Activated naive CD4-positive, alpha-beta T cell (primary cell): ENCODE measurements around the gene PTCD3.

ENCODE experiments used
- DNase-seq, 4 experiments: peaks; one replicate each; lab custom pipeline; 2025; lab: John Stamatoyannopoulos, UW

PTCD3 gene

GRCh38 chr2:86143926-86144685 lies 38.1 kb downstream of the PTCD3 start:
- DNase-seq, result no peak

DNA sequence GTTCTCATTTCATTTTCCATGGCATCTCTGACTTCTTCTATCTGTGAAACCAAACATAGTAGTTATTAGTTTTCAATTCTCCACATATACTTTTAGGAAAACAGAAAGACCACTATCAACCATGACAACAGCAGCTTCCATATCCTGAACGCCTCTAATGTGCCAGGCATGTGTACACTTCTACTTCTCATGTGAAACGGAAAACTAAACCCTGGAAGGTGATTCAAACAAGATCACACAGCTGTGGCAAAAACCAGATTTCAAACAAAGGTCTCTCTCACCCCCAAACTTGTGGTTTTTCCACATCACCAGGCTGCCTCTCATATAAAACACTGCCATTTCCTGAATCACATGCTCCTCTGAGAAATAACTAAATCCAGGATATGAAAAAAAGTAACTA lies 41.8 kb downstream of the PTCD3 start:
- DNase-seq, result no peak

GRCh38 chr2:86150502-86150901 lies 44.5 kb downstream of the PTCD3 start:
- no peak for DNase-seq

- DNase-seq, result no peak
Observed at GRCh38 chr2:86157009-86157556, 51.0 kb downstream of the PTCD3 start.

DNA sequence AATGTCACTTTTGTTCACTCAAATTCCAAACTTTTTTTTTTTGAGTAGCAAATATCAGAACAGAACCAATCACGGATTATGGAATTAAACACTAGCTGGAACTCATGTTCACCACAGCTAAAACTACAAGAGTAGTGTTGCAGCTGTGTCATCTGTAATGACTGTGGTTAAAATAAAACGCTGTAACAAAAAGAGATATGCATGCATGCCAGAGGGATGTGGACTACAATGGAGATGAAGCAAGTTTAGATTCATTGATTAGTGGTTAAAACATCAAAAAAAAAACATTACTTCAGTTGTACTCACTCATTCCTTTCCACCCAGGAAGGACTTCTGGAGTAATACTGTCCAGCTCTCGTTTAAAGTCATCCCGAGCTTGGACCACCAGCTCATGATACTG lies 52.3 kb downstream of the PTCD3 start:
- no peak for DNase-seq

GRCh38 chr2:86160156-86160952 lies 54.3 kb downstream of the PTCD3 start:
- DNase-seq, result no peak

GRCh38 chr2:86170449-86170848 lies 64.4 kb downstream of the PTCD3 start:
- no peak for DNase-seq

DNA sequence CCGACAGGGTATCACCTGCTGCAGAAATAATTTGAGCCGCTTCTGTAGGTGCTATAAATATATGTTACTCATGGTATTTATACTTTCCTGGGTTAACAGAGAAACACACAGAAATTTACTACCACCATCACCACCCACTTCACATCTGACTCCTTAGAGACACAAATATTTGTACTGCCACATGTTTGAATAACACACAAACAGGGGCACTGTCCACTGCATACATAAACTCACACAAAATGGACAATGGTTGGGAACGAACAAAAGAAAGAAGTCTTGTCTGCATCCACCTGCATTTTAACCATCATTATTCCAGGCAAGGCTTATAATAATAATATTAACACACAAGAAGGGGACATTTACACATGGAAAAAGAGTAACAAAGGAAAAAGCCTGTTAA lies 65.3 kb downstream of the PTCD3 start:
- DNase-seq, result no peak

DNA sequence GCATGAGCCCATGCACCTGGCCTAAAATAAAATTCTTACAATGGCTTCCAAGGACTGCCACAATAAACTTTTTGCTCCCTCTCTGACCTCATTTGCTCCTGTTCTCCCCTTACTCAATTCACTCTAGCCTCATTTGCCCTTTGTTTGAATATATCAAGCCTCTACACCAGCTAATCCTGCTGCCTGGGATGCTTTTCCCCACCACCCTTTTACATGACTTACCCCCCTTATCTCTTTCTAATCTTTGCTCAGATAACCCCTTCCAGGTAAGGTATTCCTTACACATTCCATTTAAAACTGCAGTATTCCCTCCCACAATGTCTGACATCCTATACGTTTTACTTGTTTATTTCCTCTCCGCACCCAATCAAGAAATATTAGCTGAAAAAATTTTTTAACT lies 66.6 kb downstream of the PTCD3 start:
- no peak for DNase-seq

DNA sequence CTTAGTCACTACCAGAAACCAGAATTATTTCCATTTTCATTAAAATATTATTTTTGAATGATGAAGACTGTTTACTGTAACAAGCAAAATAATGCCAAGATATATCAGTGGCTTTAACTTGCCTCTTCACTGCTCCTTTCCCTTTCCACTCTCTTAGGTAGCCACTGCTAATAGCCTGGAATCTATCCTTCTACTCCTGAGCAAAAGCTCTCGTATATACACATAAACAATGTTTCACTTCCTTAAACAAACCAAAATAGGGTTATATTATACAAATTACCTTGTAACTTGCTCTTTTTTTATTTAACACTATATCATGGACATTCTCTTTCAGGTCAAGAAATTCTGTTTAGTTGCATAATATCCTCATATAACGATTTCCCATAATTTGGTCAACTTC lies 68.4 kb downstream of the PTCD3 start:
- no peak for DNase-seq

DNA sequence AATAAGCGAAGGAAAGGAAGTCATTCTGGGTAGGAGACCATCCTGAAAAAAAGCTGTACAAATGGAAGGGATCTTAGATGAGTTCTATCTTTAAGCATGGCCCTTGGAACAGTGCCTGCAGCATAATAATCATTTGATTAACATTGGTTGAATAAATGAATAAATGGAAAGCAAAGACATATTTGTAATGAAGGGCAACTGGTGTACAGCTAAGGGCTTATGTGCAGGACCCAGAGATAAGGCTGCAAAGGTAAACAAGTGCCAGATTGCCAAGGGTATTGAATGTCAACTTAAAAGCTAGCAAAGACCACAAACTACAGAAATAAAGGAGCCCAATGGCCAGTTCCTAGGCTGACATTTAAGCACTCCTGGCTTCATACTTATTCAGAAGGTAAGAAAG lies 69.8 kb downstream of the PTCD3 start:
- DNase-seq, result no peak

DNA sequence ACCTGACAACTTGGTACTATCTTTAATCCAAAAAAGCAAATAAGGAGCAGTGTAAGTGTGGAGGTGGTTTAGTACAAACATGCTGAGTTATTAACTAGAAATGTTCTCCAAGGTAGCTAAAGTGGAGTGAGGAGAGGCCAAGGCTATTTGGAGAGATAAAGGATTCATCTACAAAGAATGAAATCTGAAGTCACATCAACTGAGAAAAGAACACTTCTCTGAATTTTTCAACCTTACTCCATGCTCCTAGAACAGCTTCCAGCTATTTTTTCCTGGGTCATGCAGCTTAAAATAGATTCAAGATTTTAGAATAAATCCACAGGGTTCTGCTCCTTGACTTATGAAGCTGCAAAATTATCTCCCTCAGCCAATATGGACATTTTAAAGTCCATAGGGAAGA lies 70.6 kb downstream of the PTCD3 start:
- DNase-seq, result no peak

DNA sequence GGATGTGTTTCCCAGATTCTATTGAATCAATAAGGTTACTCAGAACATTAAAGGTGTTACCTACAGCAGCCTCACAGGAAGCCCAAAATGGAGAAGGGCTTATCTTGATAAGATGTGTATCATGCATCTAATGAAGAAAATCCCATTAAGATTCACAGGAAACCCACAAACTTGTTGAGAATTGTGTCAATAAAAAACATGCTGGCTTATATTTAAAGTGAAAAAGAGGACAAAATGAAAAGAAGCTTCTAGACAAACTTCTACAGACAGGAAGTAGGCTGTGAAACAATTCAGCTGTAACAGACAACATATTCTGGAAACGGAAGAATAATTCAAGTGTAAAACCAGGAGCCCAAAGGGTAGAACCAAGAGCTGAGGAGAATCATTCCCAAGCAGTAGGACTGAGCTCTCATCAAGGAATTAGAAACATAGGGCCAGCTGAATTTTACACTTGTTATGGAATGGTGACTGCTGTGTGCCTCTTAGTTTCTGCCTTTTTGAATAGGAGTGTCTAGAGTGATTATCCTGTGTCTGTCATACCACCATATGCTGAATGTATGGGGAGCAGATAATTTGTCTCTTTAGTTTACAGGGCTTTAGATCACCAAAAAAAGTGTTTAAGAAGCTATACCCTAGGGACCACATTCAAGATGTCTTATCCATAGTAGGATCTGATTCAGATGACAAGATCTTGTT lies 79.6 kb downstream of the PTCD3 start:
- DNase-seq, result no peak

DNA sequence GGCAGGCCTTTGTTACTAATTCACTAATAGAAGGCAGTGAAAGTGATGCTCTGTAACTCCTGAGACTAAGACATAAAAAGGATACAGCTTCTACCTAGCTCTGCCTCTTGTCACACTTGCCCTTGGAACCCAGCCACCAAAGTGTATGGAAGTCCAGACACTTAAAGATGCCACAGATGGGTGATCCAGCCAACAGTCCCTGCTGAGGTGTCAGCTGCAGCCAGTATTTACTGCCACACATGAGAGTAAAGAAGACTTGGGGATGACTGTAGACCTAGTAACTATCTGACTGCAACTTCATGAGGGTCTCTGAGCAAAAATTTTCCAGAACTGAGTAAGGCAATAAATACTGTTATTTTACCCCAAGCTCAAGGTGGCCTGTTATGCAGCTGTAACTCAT lies 80.4 kb downstream of the PTCD3 start:
- no peak for DNase-seq

DNA sequence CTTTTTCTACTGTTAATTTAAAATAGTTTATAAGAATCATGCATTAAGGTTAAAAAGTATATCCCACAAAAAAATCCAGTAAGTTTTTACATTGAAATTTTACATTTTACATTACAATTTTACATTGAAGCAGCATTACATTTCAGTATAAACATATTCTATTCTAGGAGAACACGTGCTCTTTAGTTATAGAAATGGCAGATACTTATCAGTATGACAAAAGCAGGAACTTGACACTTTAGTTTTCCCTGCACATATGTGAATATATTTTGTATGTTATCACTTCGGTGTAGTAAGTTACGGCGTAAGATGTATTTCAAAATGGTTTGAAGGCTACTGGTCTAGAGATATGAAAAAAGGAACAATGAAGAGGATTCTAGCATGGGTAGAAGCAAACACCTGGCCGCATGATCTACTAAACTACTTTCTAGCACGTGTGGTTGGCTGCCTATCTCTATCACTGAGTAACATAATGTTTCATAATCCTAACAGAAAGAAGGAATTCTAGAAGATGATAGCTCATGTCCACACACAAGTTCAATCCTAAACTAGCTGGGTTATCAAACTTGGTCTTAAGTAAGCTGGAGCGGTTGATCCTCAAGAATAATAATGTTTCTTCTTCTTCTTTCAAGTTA lies 83.9 kb downstream of the PTCD3 start:
- no peak for DNase-seq
